Adrenal gland (tissue), 12 donors: ENCODE data around the gene UXS1. TPM values are rescaled to one million over a fixed set of nuclear protein-coding genes. Genes with fewer than 3 reads are reported as not detected.

Source experiments
- DNase-seq, 7 donors: peaks; one replicate each; pipeline ENCODE4 v3.0.0-alpha.2; 2019 to 2020
- H3K27ac ChIP-seq, 5 donors: fragments of 200-600 bp; sonication (generic) in 4 of 5; 1 replicate in 3 of 5; 2 replicates in 2 of 5; pipeline versions ENCODE4 v1.5.1 to v1.8.0; 2016 to 2020; ENCODE audit warnings: mild to moderate bottlenecking in 1 of 5
- H3K27me3 ChIP-seq: fragments of 200-600 bp; 2 replicates; pipeline ENCODE4 v1.8.0; 2021
- H3K36me3 ChIP-seq, 2 donors: fragments of 200-600 bp; replicated peaks in 1 of 2; 1 replicate in 1 of 2; 2 replicates in 1 of 2; pipeline versions ENCODE4 v1.5.1 to v1.8.0; 2018 to 2022
- H3K4me1 ChIP-seq, 2 donors: fragments of 200-600 bp; replicated peaks in 1 of 2; 1 replicate in 1 of 2; 2 replicates in 1 of 2; pipeline versions ENCODE4 v1.5.1 to v1.8.0; 2018 to 2021
- H3K4me3 ChIP-seq, 4 donors: fragments of 200-600 bp; sonication (generic) in 3 of 4; one replicate each; pipeline ENCODE4 v1.5.1; 2016 to 2018
- H3K9me3 ChIP-seq, 3 donors: fragments of 200-600 bp; sonication (generic) in 1 of 3; replicated peaks in 1 of 3; 1 replicate in 2 of 3; 2 replicates in 1 of 3; pipeline versions ENCODE4 v1.5.1 to v1.8.0; 2016 to 2021
- POLR2A ChIP-seq, 2 donors: fragments of 450-650 bp; IDR thresholded peaks; one replicate each; pipeline ENCODE4 v1.6.1; 2017; ENCODE audit warnings: antibody characterized with exemption in 2 of 2, mild to moderate bottlenecking in 2 of 2, moderate library complexity in 1 of 2
- WGBS, 4 donors: extraction: QIAGEN DNeasy Blood & Tissue Kit in 2 of 4; methylation state at CpG; one replicate each; pipeline versions ENCODE4 v1.1.5 to v1.1.7; 2013 to 2017; 5-methylcytosine and 5-hydroxymethylcytosine counted together
- intact Hi-C, 2 donors: fragments of 100-400 bp; cut with DNase I; formaldehyde crosslinking; loops; one replicate each; pipeline versions ENCODE4 v1.14.1 to v1.15.0; 2022 to 2023
- polyA plus RNA-seq, 3 donors: library from polyadenylated mRNA; stranded (reverse); fragments of 200-250 nt in 2 of 3; fragments of 350-450 nt in 1 of 3; fragmentation: Illumina TruSeq in 1 of 3; extraction: RNeasy Lipid Tissue Mini Kit (QIAGEN cat#74804) in 1 of 3; gene quantifications; one replicate each; pipeline ENCODE4 v1.2.3, GENCODE V29; 2013 to 2014
- total RNA-seq, 9 donors: library from RNA; depleted of rRNA in 4 of 9; stranded (reverse); fragments of >200 nt in 4 of 9; fragments of 120-200 nt in 1 of 9; fragmentation: NEBNext Ultra II Directional in 1 of 9; extraction: Animal tissue kit (Norgen Biotek cat#: 25700) in 1 of 9; gene quantifications; one replicate each; pipeline versions ENCODE4 v1.1.0 to v1.2.4, GENCODE V29; 2013 to 2023
- TF ChIP-seq, protein P1 (sequence below), 6 experiments: fragments of 450-650 bp in 4 of 6; fragments of 200-600 bp in 2 of 6; sonication (generic) in 1 of 6; IDR thresholded peaks; 1 replicate in 5 of 6; 2 replicates in 1 of 6; pipeline versions ENCODE4 v1.5.1 to v1.8.0; 2016 to 2021; ENCODE audit warnings: antibody characterized with exemption in 6 of 6, mild to moderate bottlenecking in 2 of 6, moderate library complexity in 1 of 6
- donor health status: healthy with polysubstance abuse.
- donor health status: Bipolar disorder and iron deficiency.
- donor health status: DM: yes; HTN: yes; CAD: no.
- donor health status: DM: no; HTN: no; CAD: no.
- donor health status: DM: no; HTN: no; CAD: no.
- donor health status: DM: yes; HTN: yes; CAD: no.

The UXS1 gene
- total and polyA plus RNA-seq, 12 donors, result 5.7 to 145 (median 22.3) TPM

DNA sequence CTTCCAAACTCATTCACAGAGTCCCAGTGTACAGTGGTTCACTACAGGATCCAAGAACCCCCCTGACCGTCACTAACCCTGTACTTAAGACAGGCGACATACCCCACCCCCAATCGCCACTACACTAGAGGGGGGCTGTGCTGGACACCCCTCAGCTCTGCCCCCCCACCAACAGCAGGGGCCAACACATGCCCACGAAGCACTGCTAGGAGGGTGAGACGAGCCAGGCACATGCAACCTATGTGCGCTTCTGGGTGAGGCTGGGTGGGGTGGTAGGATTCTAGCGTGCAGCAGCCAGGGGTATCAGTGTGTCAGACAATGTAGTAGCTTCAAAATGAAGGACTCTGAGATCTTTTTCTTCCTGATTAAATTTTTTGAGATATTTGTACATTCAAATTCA, 67.8 kb downstream of the UXS1 start:
- DNase-seq, result no peak
- peaks cover 0 to 3% of the 10 kb centered on the region in 2 donors for H3K36me3 ChIP-seq
- no peak for TF ChIP-seq POLR2A (IDR thresholded peaks at IDR 0.05)
- TF ChIP-seq, protein P1, sequence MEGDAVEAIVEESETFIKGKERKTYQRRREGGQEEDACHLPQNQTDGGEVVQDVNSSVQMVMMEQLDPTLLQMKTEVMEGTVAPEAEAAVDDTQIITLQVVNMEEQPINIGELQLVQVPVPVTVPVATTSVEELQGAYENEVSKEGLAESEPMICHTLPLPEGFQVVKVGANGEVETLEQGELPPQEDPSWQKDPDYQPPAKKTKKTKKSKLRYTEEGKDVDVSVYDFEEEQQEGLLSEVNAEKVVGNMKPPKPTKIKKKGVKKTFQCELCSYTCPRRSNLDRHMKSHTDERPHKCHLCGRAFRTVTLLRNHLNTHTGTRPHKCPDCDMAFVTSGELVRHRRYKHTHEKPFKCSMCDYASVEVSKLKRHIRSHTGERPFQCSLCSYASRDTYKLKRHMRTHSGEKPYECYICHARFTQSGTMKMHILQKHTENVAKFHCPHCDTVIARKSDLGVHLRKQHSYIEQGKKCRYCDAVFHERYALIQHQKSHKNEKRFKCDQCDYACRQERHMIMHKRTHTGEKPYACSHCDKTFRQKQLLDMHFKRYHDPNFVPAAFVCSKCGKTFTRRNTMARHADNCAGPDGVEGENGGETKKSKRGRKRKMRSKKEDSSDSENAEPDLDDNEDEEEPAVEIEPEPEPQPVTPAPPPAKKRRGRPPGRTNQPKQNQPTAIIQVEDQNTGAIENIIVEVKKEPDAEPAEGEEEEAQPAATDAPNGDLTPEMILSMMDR (IDR thresholded peaks at IDR 0.05), result no peak
- no peak overlapping the region for H3K4me3 ChIP-seq
- H3K27me3 ChIP-seq, result no peaks in the 10 kb centered on the region
- H3K9me3 ChIP-seq, result no peaks in the 10 kb centered on the region
- WGBS, 4 donors, result 92 to 99% (median 96%) methylated on average over 7 of the region's 7 CpGs
- intact Hi-C loops, result no loop called here
- no peak overlapping the region for H3K27ac ChIP-seq
- no peaks in the 10 kb centered on the region for H3K4me1 ChIP-seq

DNA sequence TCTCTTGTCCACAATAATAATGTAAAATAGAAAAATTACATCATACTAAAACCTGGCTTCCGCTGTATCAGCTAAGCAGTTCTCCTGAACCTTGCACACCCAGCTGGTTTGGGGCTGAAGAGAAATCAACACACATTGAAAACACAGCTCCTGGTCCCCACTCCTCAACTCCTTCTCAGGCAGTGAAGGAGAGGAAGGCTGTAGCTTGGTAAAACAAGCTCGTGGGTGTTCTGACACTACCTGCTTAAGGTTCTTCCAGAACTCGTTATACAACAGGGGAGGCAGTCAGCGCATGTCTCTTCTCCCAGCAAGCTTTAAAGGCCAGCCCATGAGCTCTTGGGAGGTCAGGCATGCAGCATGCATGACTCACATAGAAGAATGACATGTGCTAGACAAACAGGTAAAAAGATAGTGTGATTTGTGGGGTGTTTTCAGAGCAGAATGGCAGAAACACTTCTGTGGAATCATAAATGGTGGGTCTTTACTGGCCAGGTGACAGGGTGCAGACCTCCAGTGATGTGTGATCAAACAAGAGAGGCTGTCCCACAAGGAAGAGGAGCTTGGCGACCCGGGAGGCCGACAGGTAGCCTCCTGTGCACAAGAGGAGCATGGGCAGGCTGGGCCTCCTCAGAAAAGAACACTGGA, 69.1 kb downstream of the UXS1 start:
- no peaks in the 10 kb centered on the region for H3K27me3 ChIP-seq
- no peak for DNase-seq
- H3K27ac ChIP-seq, result no peak overlapping the region
- TF ChIP-seq POLR2A (IDR thresholded peaks at IDR 0.05), result no peak
- TF ChIP-seq, protein P1 (IDR thresholded peaks at IDR 0.05), result no peak
- H3K4me3 ChIP-seq, result no peak overlapping the region
- H3K4me1 ChIP-seq, result no peaks in the 10 kb centered on the region
- H3K9me3 ChIP-seq, result no peaks in the 10 kb centered on the region
- peaks cover 0 to 3% of the 10 kb centered on the region in 2 donors for H3K36me3 ChIP-seq
- intact Hi-C loops, result no loop called here
- WGBS, 4 donors, result 93 to 100% (median 96%) methylated on average over 6 to 7 of the region's 7 CpGs

DNA sequence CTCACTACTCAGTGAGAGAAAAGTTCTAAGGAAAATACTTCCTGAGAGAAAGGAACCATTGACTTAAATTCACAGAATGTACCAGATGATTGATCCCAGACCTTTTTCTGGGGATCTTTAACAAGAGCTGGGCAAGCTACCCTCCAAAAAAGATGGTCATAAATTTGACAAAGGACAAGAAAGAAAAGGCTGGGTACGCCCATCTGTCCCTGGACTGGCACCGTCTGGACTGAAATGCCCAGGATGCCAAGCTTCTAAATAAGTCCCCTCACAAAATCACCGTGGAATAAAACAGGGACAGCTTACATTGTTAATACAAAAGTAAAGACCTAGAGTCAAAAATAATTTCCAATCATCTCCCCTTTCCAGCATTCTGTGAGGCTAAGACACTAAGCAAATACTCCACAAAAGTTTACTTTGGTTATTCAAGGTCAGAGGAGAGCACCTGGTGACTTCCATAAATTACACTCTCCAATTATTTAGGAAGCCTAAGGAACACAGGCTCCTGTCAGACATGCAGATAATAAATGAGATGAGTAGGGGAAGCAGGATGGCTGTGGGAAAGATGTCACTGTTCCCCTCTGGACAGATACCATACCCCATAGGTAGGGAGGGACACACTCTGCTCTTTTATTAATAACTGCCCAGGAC, 69.9 kb downstream of the UXS1 start:
- H3K4me1 ChIP-seq, result no peaks in the 10 kb centered on the region
- 81 to 91% (median 86%) methylated on average over 3 of the region's 3 CpGs for WGBS, 4 donors
- no peak overlapping the region for H3K4me3 ChIP-seq
- H3K27ac ChIP-seq, result no peak overlapping the region
- no peak for DNase-seq
- intact Hi-C loops, result no loop called here
- H3K36me3 ChIP-seq, result peaks cover 0 to 3% of the 10 kb centered on the region in 2 donors
- TF ChIP-seq, protein P1 (IDR thresholded peaks at IDR 0.05), result no peak
- TF ChIP-seq POLR2A (IDR thresholded peaks at IDR 0.05), result no peak
- H3K9me3 ChIP-seq, result no peaks in the 10 kb centered on the region
- no peaks in the 10 kb centered on the region for H3K27me3 ChIP-seq

DNA sequence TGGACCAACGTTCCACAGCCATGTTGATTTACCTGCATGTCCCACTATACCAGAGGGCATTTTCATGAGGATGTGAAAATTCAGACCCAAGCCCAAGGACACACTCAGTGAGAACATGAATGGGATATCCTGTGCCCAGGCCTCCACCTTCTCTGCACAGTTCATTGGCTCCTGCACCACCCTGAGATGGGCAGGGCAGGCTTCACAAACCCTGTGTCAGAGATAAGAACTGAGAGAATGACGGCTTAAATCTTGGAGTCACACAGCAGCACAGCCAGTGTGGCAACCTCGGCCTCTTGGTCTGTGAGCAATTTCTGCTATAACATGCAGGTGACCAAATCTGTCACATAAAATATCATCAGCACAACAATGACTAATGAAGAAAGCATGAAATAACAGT, 71.9 kb downstream of the UXS1 start:
- no peak overlapping the region for H3K27ac ChIP-seq

More for the DNA sequence above, 71.9 kb downstream of the UXS1 start:
- TF ChIP-seq, protein P1 (IDR thresholded peaks at IDR 0.05), result no peak
- TF ChIP-seq POLR2A (IDR thresholded peaks at IDR 0.05), result no peak
- H3K9me3 ChIP-seq, result no peaks in the 10 kb centered on the region
- no peak for DNase-seq
- 88 to 92% (median 89%) methylated on average over 2 to 3 of the region's 3 CpGs for WGBS, 4 donors
- intact Hi-C loops, result no loop called here
- no peaks in the 10 kb centered on the region for H3K27me3 ChIP-seq
- H3K36me3 ChIP-seq, result peaks cover 0 to 3% of the 10 kb centered on the region in 2 donors
- no peaks in the 10 kb centered on the region for H3K4me1 ChIP-seq
- H3K4me3 ChIP-seq, result no peak overlapping the region
